Endothelial cell of umbilical vein (primary cell): ENCODE measurements around the gene CLEC16A. TPM values are rescaled to one million over a fixed set of nuclear protein-coding genes. Genes with fewer than 3 reads are reported as not detected.
A peak's percentile ranks its signal among the peaks of the same experiment; 100 is the strongest.

Experiments used
- BruUV-seq: library from RNA; stranded (reverse); fragments of 400-500 nt; replicated peaks from 2 replicates; lab custom pipeline; 2021; lab: Mats Ljungman, UMichigan
- CTCF ChIA-PET: fragments of 300-600, 350-600 bp; sonication (Branson Sonifier 250); formaldehyde crosslinking; loops from one replicate; lab custom pipeline; 2021; ENCODE audit warnings: antibody characterized with exemption, inconsistent platforms; lab: Charles Lee
- POLR2A ChIA-PET: fragments of 300-600, 350-600 bp; sonication (Branson Sonifier 250); formaldehyde crosslinking; loops from one replicate; lab custom pipeline; 2021; ENCODE audit warnings: antibody characterized with exemption, inconsistent platforms; lab: Charles Lee
- DNase-seq: peaks from one replicate; pipeline ENCODE4 v3.0.0-alpha.2; 2011; ENCODE audit warnings: low read depth, low spot score
- FAIRE-seq: peaks from 2 replicates; lab custom pipeline; 2011; peaks lifted over from hg19 to GRCh38; lab: Jason Lieb, UNC
- H2AFZ ChIP-seq: 2 replicates; pipeline ENCODE4 v1.6.0; 2012; ENCODE audit warnings: low read depth, low read length, control low read depth, inconsistent platforms
- H3K27ac ChIP-seq: 2 replicates; pipeline ENCODE4 v1.5.1; 2011; ENCODE audit warnings: low read depth, mild to moderate bottlenecking, control low read depth, low read length, moderate library complexity; ENCODE audit not compliant: insufficient read depth
- H3K27me3 ChIP-seq, 2 experiments: 2 replicates each; pipeline versions ENCODE4 v1.6.0 to v1.6.1; 2011; ENCODE audit warnings: low read length in 2 of 2, mixed read lengths in 1 of 2; ENCODE audit not compliant: control insufficient read depth in 2 of 2, insufficient read depth in 2 of 2
- H3K36me3 ChIP-seq, 2 experiments: 2 replicates in 1 of 2; 3 replicates in 1 of 2; pipeline ENCODE4 v1.5.1; 2011; ENCODE audit warnings: low read length in 2 of 2, mild to moderate bottlenecking in 1 of 2, moderate library complexity in 1 of 2; ENCODE audit not compliant: control insufficient read depth in 2 of 2, insufficient read depth in 2 of 2; ENCODE audit errors: extremely low read depth in 1 of 2
- H3K4me1 ChIP-seq: 3 replicates; pipeline ENCODE4 v1.5.1; 2011; ENCODE audit warnings: mild to moderate bottlenecking, low read length; ENCODE audit not compliant: control insufficient read depth, insufficient read depth; ENCODE audit errors: extremely low read depth
- H3K4me2 ChIP-seq: 2 replicates; pipeline ENCODE4 v1.6.1; 2011; ENCODE audit warnings: low read length, control low read depth, mixed read lengths; ENCODE audit not compliant: insufficient read depth
- H3K4me3 ChIP-seq, 3 experiments: fragments of 200-600 bp in 1 of 3; sonication (generic), shearing (Covaris generic) in 1 of 3; replicated peaks in 1 of 3; 2 replicates each; pipeline ENCODE4 v1.5.1; 2011 to 2016; ENCODE audit warnings: control low read depth in 3 of 3, low read length in 3 of 3, mild to moderate bottlenecking in 2 of 3, inconsistent platforms in 1 of 3, low read depth in 1 of 3, moderate library complexity in 1 of 3; ENCODE audit not compliant: insufficient read depth in 1 of 3
- H3K79me2 ChIP-seq: 2 replicates; pipeline ENCODE4 v1.6.0; 2012; ENCODE audit warnings: low read length, inconsistent platforms; ENCODE audit not compliant: control insufficient read depth, insufficient read depth
- H3K9ac ChIP-seq: replicated peaks from 2 replicates; pipeline ENCODE3; 2011; ENCODE audit warnings: low read length, control low read depth; ENCODE audit not compliant: insufficient read depth; ENCODE audit errors: extremely low read depth
- H3K9me1 ChIP-seq: replicated peaks from 3 replicates; pipeline ENCODE4 v1.6.0; 2011; ENCODE audit warnings: mild to moderate bottlenecking, low read length; ENCODE audit not compliant: control insufficient read depth, insufficient read depth; ENCODE audit errors: extremely low read depth
- H3K9me3 ChIP-seq: replicated peaks from 2 replicates; pipeline ENCODE4 v1.5.1; 2012; ENCODE audit warnings: low read length, inconsistent platforms; ENCODE audit not compliant: control insufficient read depth, insufficient read depth
- H4K20me1 ChIP-seq: replicated peaks from 2 replicates; pipeline ENCODE3; 2011; ENCODE audit warnings: mild to moderate bottlenecking, low read length; ENCODE audit not compliant: control insufficient read depth, insufficient read depth; ENCODE audit errors: extremely low read depth
- EZH2 ChIP-seq: IDR thresholded peaks from 2 replicates; pipeline ENCODE4 v1.6.1; 2012; ENCODE audit warnings: borderline replicate concordance, low read depth, mild to moderate bottlenecking, moderate library complexity, low read length, inconsistent platforms; ENCODE audit not compliant: severe bottlenecking
- JUN ChIP-seq: IDR thresholded peaks from 2 replicates; pipeline ENCODE4 v1.6.1; 2011; ENCODE audit warnings: borderline replicate concordance, low read depth; ENCODE audit not compliant: insufficient read length, insufficient read depth
- MYC ChIP-seq: IDR thresholded peaks from one replicate; pipeline ENCODE4 v1.6.1; 2011; ENCODE audit warnings: mild to moderate bottlenecking, low read depth, low read length
- POLR2A ChIP-seq: IDR thresholded peaks from 2 replicates; pipeline ENCODE4 v1.6.1; 2012; ENCODE audit warnings: low read depth, mild to moderate bottlenecking, control low read depth, low read length
- POLR2AphosphoS5 ChIP-seq: IDR thresholded peaks from 2 replicates; pipeline ENCODE4 v1.6.1; 2012; ENCODE audit warnings: low read depth, mild to moderate bottlenecking, control low read depth, low read length, moderate library complexity; ENCODE audit not compliant: insufficient read depth
- dilution Hi-C: fragments of 300-500 bp; cut with MboI; formaldehyde crosslinking; loops from one replicate; pipeline ENCODE4 v1.15.0; 2019; ENCODE audit warnings: low sequenced_read_pairs; ENCODE audit not compliant: extremely low pct_ligation_motif_present
- intact Hi-C: fragments of 100-400 bp; cut with micrococcal nuclease; formaldehyde crosslinking; loops from one replicate; pipeline ENCODE4 v1.10.0; 2022
- polyA plus RNA-seq, 4 experiments: library from polyadenylated mRNA; depleted of rRNA in 3 of 4; stranded (reverse) in 3 of 4; unstranded in 1 of 4; fragments of >200 nt; gene quantifications; 2 replicates each; pipeline versions ENCODE4 v1.2.1 to v1.2.3, GENCODE V29; 2011 to 2012; ENCODE audit warnings: missing spikeins in 1 of 4
- total RNA-seq: library from RNA; stranded (reverse); gene quantifications from 2 replicates; pipeline ENCODE4 v1.2.3, GENCODE V29; 2021

The CLEC16A gene
- total and polyA plus RNA-seq, 2 donors (not counting 3 experiments of a cell fraction or from before 2014, with no cell fraction given), result 11.4 to 23.3 TPM

GRCh38 chr16:11135464-11135973 is 191.2 kb downstream of the CLEC16A start:
- no peaks in the 10 kb centered on the region for H3K9me1 ChIP-seq
- BruUV-seq, result no TSS peak
- DNase-seq, result no peak
- H4K20me1 ChIP-seq, result no peaks in the 10 kb centered on the region
- H3K27ac ChIP-seq, result no peak overlapping the region
- peaks cover 38% of the 10 kb centered on the region for H3K4me1 ChIP-seq
- no peaks in the 10 kb centered on the region for H3K27me3 ChIP-seq
- no peaks in the 10 kb centered on the region for H3K36me3 ChIP-seq
- H3K4me3 ChIP-seq, result no peak overlapping the region
- FAIRE-seq, result no peak
- H3K4me2 ChIP-seq, result no peak overlapping the region
- no peak overlapping the region for H2AFZ ChIP-seq
- H3K79me2 ChIP-seq, result no peaks in the 10 kb centered on the region
- ChIA-PET CTCF (no interaction called here), POLR2A (no interaction called here)
- intact Hi-C loops (no loop called here), dilution Hi-C loops (no loop called here)
- no peaks in the 10 kb centered on the region for H3K9me3 ChIP-seq
- no peak for TF ChIP-seq POLR2AphosphoS5
- TF ChIP-seq MYC, result no peak
- TF ChIP-seq EZH2, result no peak
- H3K9ac ChIP-seq, result no peak overlapping the region

DNA sequence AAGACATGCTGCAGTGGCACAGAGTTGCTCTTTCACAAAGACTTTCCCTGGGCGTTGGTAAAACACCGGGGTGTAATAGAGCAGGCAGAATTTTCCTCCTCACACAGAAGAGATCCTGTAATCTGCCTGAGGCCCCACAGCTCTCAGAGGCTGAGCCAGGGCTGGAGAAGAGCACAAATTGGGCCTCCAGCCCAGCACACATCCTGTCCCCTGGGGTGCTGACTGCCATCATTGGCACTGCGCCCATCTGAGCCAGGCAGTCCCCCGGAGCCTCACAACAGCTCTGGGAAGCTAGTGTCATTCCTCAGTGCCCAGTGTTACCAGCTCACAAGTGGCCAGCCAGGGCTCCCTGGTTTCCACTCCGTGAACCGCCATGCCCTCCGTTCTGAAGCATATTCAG is 192.2 kb downstream of the CLEC16A start:
- DNase-seq (peak; percentile 24), FAIRE-seq (peak; percentile 46)
- H3K36me3 ChIP-seq, result no peaks in the 10 kb centered on the region
- H3K9me1 ChIP-seq, result no peaks in the 10 kb centered on the region
- H3K4me3 ChIP-seq, result no peak overlapping the region
- no peaks in the 10 kb centered on the region for H3K79me2 ChIP-seq
- no peaks in the 10 kb centered on the region for H4K20me1 ChIP-seq
- no TSS peak for BruUV-seq
- no peak overlapping the region for H2AFZ ChIP-seq
- H3K27ac ChIP-seq, result no peak overlapping the region
- intact Hi-C loops (no loop called here), dilution Hi-C loops (no loop called here)
- ChIA-PET CTCF (interaction anchor here (1.4 to 1.6 kb wide), 2 partner anchors 34 to 166 kb away, joined by 4 read pairs; no protein-coding TSS in a partner anchor), POLR2A (interaction anchor here (0.8 kb wide), 1 partner anchor 120 kb away, joined by 4 read pairs; the partner anchor contains the start of gene SOCS1)
- no peak overlapping the region for H3K4me2 ChIP-seq
- TF ChIP-seq JUN (no peak), POLR2A (no peak)
- no peak overlapping the region for H3K9ac ChIP-seq
- H3K9me3 ChIP-seq, result no peaks in the 10 kb centered on the region
- H3K4me1 ChIP-seq, result peaks cover 44% of the 10 kb centered on the region
- H3K27me3 ChIP-seq, result no peaks in the 10 kb centered on the region
